BE2C (cell line): ENCODE results near the gene RAD9A. TPM values are rescaled to one million over a fixed set of nuclear protein-coding genes. Genes with fewer than 3 reads are reported as not detected.
A peak's percentile ranks its signal among the peaks of the same experiment; 100 is the strongest.

Source experiments
- DNase-seq: peaks from one replicate; pipeline ENCODE4 v3.0.0-alpha.2; 2020
- H3K27me3 ChIP-seq: fragments of 250-450 bp; sonication (Bioruptor Pico); 2 replicates; pipeline ENCODE4 v1.5.1; 2020; ENCODE audit warnings: mild to moderate bottlenecking
- H3K36me3 ChIP-seq: fragments of 250-450 bp; sonication (Bioruptor Pico); 2 replicates; pipeline ENCODE4 v1.5.1; 2020; ENCODE audit warnings: mild to moderate bottlenecking
- H3K4me1 ChIP-seq: fragments of 250-450 bp; sonication (Bioruptor Pico); 2 replicates; pipeline ENCODE4 v1.5.1; 2020
- H3K4me3 ChIP-seq: 2 replicates; pipeline ENCODE4 v1.5.1; 2011; ENCODE audit warnings: low read depth, low read length
- H3K9me3 ChIP-seq: fragments of 250-450 bp; sonication (Bioruptor Pico); 2 replicates; pipeline ENCODE4 v1.5.1; 2020
- CTCF ChIP-seq: IDR thresholded peaks from 2 replicates; pipeline ENCODE4 v1.5.1; 2012; ENCODE audit warnings: mild to moderate bottlenecking, low read depth, low read length
- polyA plus RNA-seq: library from polyadenylated mRNA; unstranded; fragments of >200 nt; gene quantifications from one replicate; pipeline ENCODE4 v1.2.1, GENCODE V29; 2012; ENCODE audit warnings: low read depth, missing spikeins; ENCODE audit not compliant: insufficient read length, insufficient read depth

The RAD9A gene
- polyA plus RNA-seq: 26.6 TPM

DNA sequence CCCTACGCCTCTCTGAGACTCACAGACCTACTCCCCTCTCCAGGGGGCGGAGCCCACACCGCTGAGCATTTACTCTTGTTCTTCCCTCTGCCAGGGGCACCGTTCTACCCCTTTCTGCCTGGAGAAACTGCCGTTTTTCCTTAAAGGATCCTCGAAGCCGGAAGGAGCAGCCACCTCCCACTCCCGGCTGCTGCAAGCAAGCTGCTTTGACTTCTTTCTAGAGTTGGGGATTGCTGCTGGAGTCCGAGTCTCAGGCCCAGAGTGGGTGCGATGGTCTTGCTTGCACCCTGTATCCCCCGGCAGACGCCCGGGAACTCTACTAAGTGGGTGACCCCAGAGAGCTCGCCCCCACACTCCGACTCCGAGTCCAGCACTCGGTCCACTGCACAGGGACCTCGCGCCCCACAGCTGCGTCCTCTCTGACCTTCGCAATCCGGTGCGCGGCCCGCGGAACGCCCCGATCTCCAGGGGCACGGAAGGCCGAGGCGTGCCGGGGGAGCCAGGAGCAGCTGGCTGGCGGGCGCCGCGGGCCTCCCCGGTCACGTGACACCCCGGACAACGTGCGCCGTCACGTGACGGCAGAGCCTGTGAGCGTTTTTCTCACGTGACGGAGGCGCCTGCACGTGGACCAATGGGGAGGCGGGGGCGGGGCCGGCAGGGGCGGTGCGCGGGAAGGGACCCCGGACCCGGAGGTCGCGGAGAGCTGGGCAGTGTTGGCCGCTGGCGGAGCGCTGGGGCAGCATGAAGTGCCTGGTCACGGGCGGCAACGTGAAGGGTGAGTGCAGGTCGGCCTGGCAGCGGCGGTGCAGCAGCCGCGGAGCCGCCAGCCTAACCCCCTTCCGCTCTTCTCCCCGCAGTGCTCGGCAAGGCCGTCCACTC lies at the start of gene RAD9A:
Gene RAD9A (plus strand): TSS at position 683 of the 879 bp plus-strand sequence. CDS start 59 bp downstream, at position 742.
- no peaks in the 10 kb centered on the region for H3K4me1 ChIP-seq
- H3K4me3 ChIP-seq: peak within 1 kb of the TSS; percentile 85
- no peaks in the 10 kb centered on the region for H3K9me3 ChIP-seq
- peaks cover 22% of the 10 kb centered on the region; the same call in 1 of the 2 replicates for H3K36me3 ChIP-seq
- no peaks in the 10 kb centered on the region for H3K27me3 ChIP-seq
- TF ChIP-seq CTCF: no peak
- peak; percentile 98 for DNase-seq

DNA sequence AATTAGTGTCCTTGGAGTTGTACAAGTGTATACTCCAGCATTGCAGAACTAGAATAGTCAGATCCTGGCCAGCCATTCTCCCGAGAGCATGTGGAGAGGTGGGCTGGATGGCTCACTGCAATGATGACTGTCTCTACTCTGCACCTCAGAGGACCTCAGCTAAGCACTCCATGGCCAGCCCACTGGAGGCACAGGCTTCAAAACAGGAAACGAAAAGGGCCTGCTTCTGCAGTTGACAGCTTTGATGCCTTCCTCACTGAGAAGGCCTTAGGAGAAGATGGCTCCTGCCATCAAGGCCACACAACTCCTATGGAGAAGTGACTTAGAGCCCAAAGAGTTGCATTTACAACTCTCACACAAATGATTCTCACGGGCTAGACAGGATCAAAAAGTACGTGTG lies 47.5 kb upstream of the RAD9A start:
- no peaks in the 10 kb centered on the region for H3K36me3 ChIP-seq
- TF ChIP-seq CTCF: no peak
- no peak for DNase-seq
- no peaks in the 10 kb centered on the region for H3K27me3 ChIP-seq
- H3K4me3 ChIP-seq: no peak overlapping the region
- H3K4me1 ChIP-seq: peaks cover 3% of the 10 kb centered on the region; the same call in 1 of the 2 replicates
- no peaks in the 10 kb centered on the region for H3K9me3 ChIP-seq

DNA sequence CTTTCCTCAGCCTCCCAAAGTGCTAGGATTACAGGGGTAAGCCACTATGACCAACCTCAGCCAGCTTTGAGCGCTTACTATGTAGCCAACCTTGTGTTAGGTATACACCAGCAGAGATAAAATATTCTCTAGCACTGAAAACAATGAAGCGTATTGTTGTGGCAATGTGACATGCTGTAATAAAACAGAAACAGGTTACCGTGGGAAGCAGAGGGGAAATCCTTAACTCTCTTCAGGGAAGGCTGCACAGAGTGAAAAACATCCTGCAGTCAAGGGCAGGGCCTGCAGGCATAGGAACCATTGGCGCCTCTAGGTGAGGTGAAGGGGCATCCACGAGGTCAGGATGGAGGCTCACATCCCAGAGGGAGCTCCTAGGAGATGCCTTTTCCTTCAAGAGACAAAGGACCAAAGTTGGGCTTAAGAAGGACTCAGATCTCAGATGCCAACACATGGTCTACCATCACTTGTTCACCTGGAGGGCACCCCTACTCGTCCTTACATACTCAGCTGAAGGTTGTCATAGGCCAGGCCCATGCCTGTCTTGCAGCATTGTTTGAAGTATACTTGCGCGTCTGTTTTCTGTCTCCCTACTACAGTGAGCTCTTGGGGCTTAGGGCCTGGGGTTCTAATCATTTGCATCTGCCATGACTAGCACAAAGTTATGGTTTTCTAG lies 46.4 kb upstream of the RAD9A start:
- no peak for TF ChIP-seq CTCF
- no peak for DNase-seq
- H3K36me3 ChIP-seq: no peaks in the 10 kb centered on the region
- H3K4me3 ChIP-seq: no peak overlapping the region
- peaks cover 3% of the 10 kb centered on the region; the same call in 1 of the 2 replicates for H3K4me1 ChIP-seq
- H3K27me3 ChIP-seq: no peaks in the 10 kb centered on the region
- H3K9me3 ChIP-seq: no peaks in the 10 kb centered on the region

- H3K4me3 ChIP-seq: no peak overlapping the region
- H3K36me3 ChIP-seq: no peaks in the 10 kb centered on the region
- H3K27me3 ChIP-seq: no peaks in the 10 kb centered on the region
- no peaks in the 10 kb centered on the region for H3K9me3 ChIP-seq
- peaks cover 3% of the 10 kb centered on the region; the same call in 1 of the 2 replicates for H3K4me1 ChIP-seq
- TF ChIP-seq CTCF: peak; percentile 90
- no peak for DNase-seq
Measured at GRCh38 chr11:67345920-67346819, 45.6 kb upstream of the RAD9A start.

DNA sequence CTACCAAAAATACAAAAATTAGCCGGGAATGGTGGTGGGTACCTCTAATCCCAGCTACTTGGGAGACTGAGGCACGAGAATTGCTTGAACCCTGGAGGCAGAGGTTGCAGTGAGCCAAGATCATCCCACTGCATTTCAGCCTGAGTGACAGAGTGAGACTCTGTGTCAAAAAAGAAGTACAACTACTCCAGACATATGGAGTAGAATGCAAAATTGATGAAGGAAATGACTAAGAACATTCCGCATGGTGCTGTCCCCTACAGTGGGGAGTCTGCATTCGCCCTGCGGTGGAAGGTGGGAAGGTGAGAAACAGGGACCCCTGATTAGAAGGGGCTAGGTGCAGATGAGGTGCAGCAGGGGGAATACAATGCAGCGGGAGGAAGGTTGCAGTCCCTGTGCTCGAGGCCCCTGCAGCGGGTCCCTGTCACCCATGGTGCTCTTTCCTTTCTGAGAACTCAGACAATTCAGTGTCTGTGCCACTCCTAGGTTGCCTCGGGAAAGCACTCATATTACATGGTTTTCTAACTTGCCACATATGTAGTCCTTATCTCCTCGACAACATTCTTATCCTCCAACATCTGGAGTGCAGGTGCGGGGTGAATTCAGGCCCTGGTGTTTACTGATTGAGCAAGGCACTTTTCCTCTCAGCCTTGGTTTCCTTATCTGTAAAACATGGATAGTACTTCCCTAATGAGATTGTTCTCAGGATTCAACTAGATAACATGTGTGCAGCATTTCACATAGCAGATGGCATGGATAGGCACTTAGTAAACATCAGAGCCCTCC lies 43.6 kb upstream of the RAD9A start:
- no peaks in the 10 kb centered on the region for H3K9me3 ChIP-seq

More for the DNA sequence above, 43.6 kb upstream of the RAD9A start:
- Histone ChIP-seq H3K4me1 (peaks cover 3% of the 10 kb centered on the region; the same call in 1 of the 2 replicates), H3K4me3 (no peak overlapping the region), H3K27me3 (no peaks in the 10 kb centered on the region), H3K36me3 (no peaks in the 10 kb centered on the region)
- DNase-seq: no peak
- TF ChIP-seq CTCF: no peak
